SK-N-SH treated with all-trans-retinoic acid at 6 μM for 48 hours (cell line): ENCODE results near the gene KCNJ13.

Source experiments
- ATAC-seq: fragments of 200-7000 bp; cut with Tn5 transposase; 3 replicates; pipeline ENCODE4 v1.9.1; 2020; ENCODE audit warnings: mild to moderate bottlenecking, moderate library complexity
- ARNTL ChIP-seq: fragments of 450-650 bp; formaldehyde crosslinking; IDR thresholded peaks from 2 replicates; pipeline ENCODE4 v1.5.0; 2020; ENCODE audit warnings: low read depth, mild to moderate bottlenecking, moderate library complexity, borderline replicate concordance
- CSDC2 ChIP-seq: fragments of 250-450 bp; sonication (Bioruptor Pico); IDR thresholded peaks from 2 replicates; pipeline ENCODE4 v1.5.0; 2020; ENCODE audit warnings: mild to moderate bottlenecking, moderate library complexity
- ESRRG ChIP-seq: fragments of 250-450 bp; sonication (Bioruptor Pico); IDR thresholded peaks from 2 replicates; pipeline ENCODE4 v1.6.1; 2021; ENCODE audit warnings: mild to moderate bottlenecking
- ISL1 ChIP-seq: fragments of 250-450 bp; sonication (Bioruptor Pico); IDR thresholded peaks from 2 replicates; pipeline ENCODE4 v2.1.2; 2022; ENCODE audit warnings: mild to moderate bottlenecking, moderate library complexity
- OSR1 ChIP-seq: fragments of 250-450 bp; sonication (Bioruptor Pico); IDR thresholded peaks from 2 replicates; pipeline ENCODE4 v1.8.0; 2022; ENCODE audit warnings: moderate library complexity, mild to moderate bottlenecking, inconsistent platforms
- PATZ1 ChIP-seq: fragments of 250-450 bp; sonication (Bioruptor Pico); IDR thresholded peaks from 2 replicates; pipeline ENCODE4 v1.8.0; 2020; ENCODE audit warnings: mild to moderate bottlenecking, moderate library complexity, borderline replicate concordance
- PPARA ChIP-seq: fragments of 250-450 bp; sonication (Bioruptor Pico); IDR thresholded peaks from 2 replicates; pipeline ENCODE4 v1.5.0; 2020; ENCODE audit warnings: mild to moderate bottlenecking, borderline replicate concordance
- SNAI2 ChIP-seq: fragments of 250-450 bp; sonication (Bioruptor Pico); IDR thresholded peaks from 2 replicates; pipeline ENCODE4 v1.5.0; 2020; ENCODE audit warnings: mild to moderate bottlenecking, moderate library complexity
- TCF4 ChIP-seq: fragments of 250-450 bp; sonication (Bioruptor Pico); IDR thresholded peaks from 2 replicates; pipeline ENCODE4 v1.8.0; 2021; ENCODE audit warnings: mild to moderate bottlenecking, moderate library complexity, borderline replicate concordance
- TOX ChIP-seq: fragments of 250-450 bp; sonication (Bioruptor Pico); IDR thresholded peaks from 2 replicates; pipeline ENCODE4 v1.8.0; 2021; ENCODE audit warnings: mild to moderate bottlenecking, moderate library complexity, borderline replicate concordance
- TSHZ2 ChIP-seq: fragments of 250-450 bp; sonication (Bioruptor Pico); IDR thresholded peaks from 2 replicates; pipeline ENCODE4 v1.5.0; 2020; ENCODE audit warnings: mild to moderate bottlenecking, moderate library complexity
- ZC3H10 ChIP-seq: fragments of 250-450 bp; sonication (Bioruptor Pico); IDR thresholded peaks from 2 replicates; pipeline ENCODE4 v1.5.1; 2021; ENCODE audit warnings: mild to moderate bottlenecking, moderate library complexity
- ZFP3 ChIP-seq: fragments of 250-450 bp; sonication (Bioruptor Pico); IDR thresholded peaks from 2 replicates; pipeline ENCODE4 v1.5.0; 2020; ENCODE audit warnings: mild to moderate bottlenecking, moderate library complexity
- ZNF565 ChIP-seq: fragments of 450-650 bp; formaldehyde crosslinking; conservative IDR thresholded peaks from 2 replicates; pipeline ENCODE4 v1.5.0; 2020; ENCODE audit warnings: low read depth, mild to moderate bottlenecking, moderate library complexity
- ZNF70 ChIP-seq: fragments of 450-650 bp; formaldehyde crosslinking; IDR thresholded peaks from 2 replicates; pipeline ENCODE4 v1.5.0; 2020; ENCODE audit warnings: mild to moderate bottlenecking, moderate library complexity
- ZNF8 ChIP-seq: fragments of 450-650 bp; formaldehyde crosslinking; IDR thresholded peaks from 2 replicates; pipeline ENCODE4 v1.5.0; 2020; ENCODE audit warnings: mild to moderate bottlenecking, moderate library complexity
- TF ChIP-seq, protein P1 (sequence below): fragments of 250-450 bp; sonication (Bioruptor Pico); IDR thresholded peaks from 2 replicates; pipeline ENCODE4 v1.5.1; 2021; ENCODE audit warnings: mild to moderate bottlenecking, moderate library complexity
- TF ChIP-seq, protein P2 (sequence below): fragments of 250-450 bp; sonication (Bioruptor Pico); IDR thresholded peaks from 2 replicates; pipeline ENCODE4 v1.5.1; 2020; ENCODE audit warnings: low read depth, mild to moderate bottlenecking, moderate library complexity
- TF ChIP-seq, protein P3 (sequence below): fragments of 250-450 bp; sonication (Bioruptor Pico); IDR thresholded peaks from 2 replicates; pipeline ENCODE4 v1.8.0; 2021; ENCODE audit warnings: low read depth, mild to moderate bottlenecking, moderate library complexity, borderline replicate concordance

KCNJ13 gene

DNA sequence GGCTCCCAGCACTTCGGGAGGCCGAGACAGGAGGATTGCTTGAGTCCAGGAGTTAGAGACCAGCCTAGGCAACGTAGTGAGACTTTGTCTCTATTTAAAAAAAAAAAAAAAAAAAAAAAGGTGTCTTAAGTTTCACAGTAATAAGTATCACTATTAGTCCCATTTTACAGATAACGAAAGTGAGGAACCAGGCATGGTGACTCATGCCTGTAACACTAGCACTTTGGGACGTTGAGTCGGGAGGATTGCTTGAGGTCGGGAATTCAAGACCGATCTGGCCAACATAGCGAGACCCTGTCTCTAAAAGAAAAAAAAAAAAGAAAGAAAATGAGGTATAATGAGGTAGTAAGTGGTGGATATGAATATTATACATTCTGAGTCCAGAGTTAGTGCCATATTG lies 2.5 kb downstream of the KCNJ13 start:
- TF ChIP-seq ZNF70 (CRISPR knock-in tag), result no peak
- no peak for TF ChIP-seq ISL1
- no peak for TF ChIP-seq ZC3H10 (CRISPR knock-in tag)
- no peak for TF ChIP-seq TCF4 (CRISPR knock-in tag)
- TF ChIP-seq, protein P1, sequence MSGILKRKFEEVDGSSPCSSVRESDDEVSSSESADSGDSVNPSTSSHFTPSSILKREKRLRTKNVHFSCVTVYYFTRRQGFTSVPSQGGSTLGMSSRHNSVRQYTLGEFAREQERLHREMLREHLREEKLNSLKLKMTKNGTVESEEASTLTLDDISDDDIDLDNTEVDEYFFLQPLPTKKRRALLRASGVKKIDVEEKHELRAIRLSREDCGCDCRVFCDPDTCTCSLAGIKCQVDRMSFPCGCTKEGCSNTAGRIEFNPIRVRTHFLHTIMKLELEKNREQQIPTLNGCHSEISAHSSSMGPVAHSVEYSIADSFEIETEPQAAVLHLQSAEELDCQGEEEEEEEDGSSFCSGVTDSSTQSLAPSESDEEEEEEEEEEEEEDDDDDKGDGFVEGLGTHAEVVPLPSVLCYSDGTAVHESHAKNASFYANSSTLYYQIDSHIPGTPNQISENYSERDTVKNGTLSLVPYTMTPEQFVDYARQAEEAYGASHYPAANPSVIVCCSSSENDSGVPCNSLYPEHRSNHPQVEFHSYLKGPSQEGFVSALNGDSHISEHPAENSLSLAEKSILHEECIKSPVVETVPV (CRISPR knock-in tag), result no peak
- TF ChIP-seq ZNF8 (CRISPR knock-in tag), result no peak
- no peak for TF ChIP-seq CSDC2
- no peak for TF ChIP-seq TOX (CRISPR knock-in tag)
- TF ChIP-seq ARNTL, result no peak
- TF ChIP-seq SNAI2 (CRISPR knock-in tag), result no peak
- no peak for ATAC-seq

GRCh38 chr2:232772531-232772930 lies 3.8 kb downstream of the KCNJ13 start:
- ATAC-seq, result no peak
- no peak for TF ChIP-seq TSHZ2 (CRISPR knock-in tag)
- no peak for TF ChIP-seq SNAI2 (CRISPR knock-in tag)
- no peak for TF ChIP-seq ARNTL
- no peak for TF ChIP-seq ISL1
- no peak for TF ChIP-seq OSR1 (CRISPR knock-in tag)
- no peak for TF ChIP-seq CSDC2
- no peak for TF ChIP-seq ZC3H10 (CRISPR knock-in tag)
- no peak for TF ChIP-seq ZNF565 (CRISPR knock-in tag)
- no peak for TF ChIP-seq ESRRG
- TF ChIP-seq ZNF70 (CRISPR knock-in tag), result no peak
- TF ChIP-seq PATZ1 (CRISPR knock-in tag), result no peak
- TF ChIP-seq, protein P1 (CRISPR knock-in tag), result no peak
- TF ChIP-seq, all 23 proteins: peak for 0

DNA sequence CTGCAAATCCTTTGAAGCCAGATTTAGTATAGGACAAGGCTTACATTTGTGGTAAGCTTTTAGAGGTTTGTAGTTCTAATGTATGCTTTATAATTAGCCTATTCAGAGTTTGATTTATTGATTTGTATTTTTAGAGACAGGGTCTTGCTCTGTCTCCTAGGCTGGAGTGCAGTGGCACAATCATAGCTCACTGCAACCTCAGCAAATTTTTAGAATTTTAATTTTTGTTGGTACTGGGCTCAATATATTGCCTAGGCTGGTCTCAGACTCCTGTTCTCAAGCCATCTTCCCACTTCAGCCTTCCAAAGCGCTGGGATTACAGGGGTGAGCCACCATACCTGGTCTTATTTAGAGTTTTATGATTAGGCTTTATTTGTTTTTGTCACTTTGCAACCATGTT lies 4.5 kb downstream of the KCNJ13 start:
- ATAC-seq, result no peak
- TF ChIP-seq PATZ1 (CRISPR knock-in tag) (no peak), TSHZ2 (CRISPR knock-in tag) (no peak), ZC3H10 (CRISPR knock-in tag) (no peak), TOX (CRISPR knock-in tag) (no peak), OSR1 (CRISPR knock-in tag) (no peak), ESRRG (no peak), ZFP3 (CRISPR knock-in tag) (no peak), ZNF70 (CRISPR knock-in tag) (no peak), PPARA (CRISPR knock-in tag) (no peak)
- TF ChIP-seq, protein P2, sequence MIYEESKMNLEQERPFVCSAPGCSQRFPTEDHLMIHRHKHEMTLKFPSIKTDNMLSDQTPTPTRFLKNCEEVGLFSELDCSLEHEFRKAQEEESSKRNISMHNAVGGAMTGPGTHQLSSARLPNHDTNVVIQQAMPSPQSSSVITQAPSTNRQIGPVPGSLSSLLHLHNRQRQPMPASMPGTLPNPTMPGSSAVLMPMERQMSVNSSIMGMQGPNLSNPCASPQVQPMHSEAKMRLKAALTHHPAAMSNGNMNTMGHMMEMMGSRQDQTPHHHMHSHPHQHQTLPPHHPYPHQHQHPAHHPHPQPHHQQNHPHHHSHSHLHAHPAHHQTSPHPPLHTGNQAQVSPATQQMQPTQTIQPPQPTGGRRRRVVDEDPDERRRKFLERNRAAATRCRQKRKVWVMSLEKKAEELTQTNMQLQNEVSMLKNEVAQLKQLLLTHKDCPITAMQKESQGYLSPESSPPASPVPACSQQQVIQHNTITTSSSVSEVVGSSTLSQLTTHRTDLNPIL (CRISPR knock-in tag), result no peak
- TF ChIP-seq, protein P1 (CRISPR knock-in tag), result no peak
- TF ChIP-seq, protein P3, sequence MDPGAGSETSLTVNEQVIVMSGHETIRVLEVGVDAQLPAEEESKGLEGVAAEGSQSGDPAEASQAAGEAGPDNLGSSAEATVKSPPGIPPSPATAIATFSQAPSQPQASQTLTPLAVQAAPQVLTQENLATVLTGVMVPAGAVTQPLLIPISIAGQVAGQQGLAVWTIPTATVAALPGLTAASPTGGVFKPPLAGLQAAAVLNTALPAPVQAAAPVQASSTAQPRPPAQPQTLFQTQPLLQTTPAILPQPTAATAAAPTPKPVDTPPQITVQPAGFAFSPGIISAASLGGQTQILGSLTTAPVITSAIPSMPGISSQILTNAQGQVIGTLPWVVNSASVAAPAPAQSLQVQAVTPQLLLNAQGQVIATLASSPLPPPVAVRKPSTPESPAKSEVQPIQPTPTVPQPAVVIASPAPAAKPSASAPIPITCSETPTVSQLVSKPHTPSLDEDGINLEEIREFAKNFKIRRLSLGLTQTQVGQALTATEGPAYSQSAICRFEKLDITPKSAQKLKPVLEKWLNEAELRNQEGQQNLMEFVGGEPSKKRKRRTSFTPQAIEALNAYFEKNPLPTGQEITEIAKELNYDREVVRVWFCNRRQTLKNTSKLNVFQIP, result no peak
